Stimulated activated CD4-positive, alpha-beta T cell treated with anti-CD3 and anti-CD28 coated beads, Interleukin-2, amount 100 ng/mL, for 4 hours (primary cell): ENCODE data around the gene WAC.
"Not testable (repeated sequence)": the region's sequence is repeated elsewhere in the genome, so short reads cannot be mapped to it uniquely, and the experiment has no call there.

Source experiments
- DNase-seq: peaks from one replicate; pipeline ENCODE4 v3.0.0-alpha.2; 2020; ENCODE audit warnings: low read depth

WAC gene

GRCh38 chr10:28569506-28570159, 36.7 kb downstream of the WAC start:
- DNase-seq = no peak

DNA sequence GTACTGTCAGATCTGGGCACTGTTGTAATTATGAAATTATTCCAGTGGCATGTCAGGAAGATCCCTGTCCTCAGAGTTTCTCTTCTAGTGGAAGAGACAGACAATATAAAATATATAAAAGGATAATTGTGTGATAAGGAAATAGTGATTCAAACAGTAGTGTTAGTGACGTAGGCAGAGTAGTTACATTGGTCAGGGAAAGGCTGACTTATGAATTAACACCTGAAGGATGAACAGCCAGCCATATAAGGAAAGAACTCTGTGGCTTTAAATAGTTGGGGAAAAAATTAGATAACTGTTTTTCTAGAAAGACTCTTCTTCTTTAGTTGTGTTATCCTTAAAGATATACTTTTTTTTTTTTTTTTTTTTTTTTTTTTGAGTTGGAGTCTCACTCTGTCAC, 37.7 kb downstream of the WAC start:
- no peak for DNase-seq

DNA sequence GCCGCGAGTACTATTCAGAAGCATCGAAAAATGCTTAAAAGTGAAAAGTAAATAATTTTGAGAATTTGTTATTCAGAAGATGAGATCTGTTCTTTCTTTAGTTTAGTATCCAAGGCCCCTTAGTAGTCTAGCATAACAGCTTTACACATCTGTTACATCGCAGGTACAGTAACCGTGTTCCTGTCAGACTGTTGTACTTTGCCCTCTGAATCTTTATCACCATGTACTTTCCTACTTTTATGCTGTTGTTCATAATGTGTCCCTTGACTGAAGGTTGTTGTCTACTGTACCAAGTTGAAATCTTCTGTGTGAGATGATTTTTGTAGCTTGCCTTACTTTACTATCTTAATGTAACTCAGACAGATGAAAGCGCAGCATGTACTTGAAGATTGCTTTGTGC, 38.3 kb downstream of the WAC start:
- no peak for DNase-seq

GRCh38 chr10:28574214-28574613, 41.3 kb downstream of the WAC start:
- not testable (repeated sequence) for DNase-seq

GRCh38 chr10:28575852-28576251, 42.9 kb downstream of the WAC start:
- DNase-seq = no peak

DNA sequence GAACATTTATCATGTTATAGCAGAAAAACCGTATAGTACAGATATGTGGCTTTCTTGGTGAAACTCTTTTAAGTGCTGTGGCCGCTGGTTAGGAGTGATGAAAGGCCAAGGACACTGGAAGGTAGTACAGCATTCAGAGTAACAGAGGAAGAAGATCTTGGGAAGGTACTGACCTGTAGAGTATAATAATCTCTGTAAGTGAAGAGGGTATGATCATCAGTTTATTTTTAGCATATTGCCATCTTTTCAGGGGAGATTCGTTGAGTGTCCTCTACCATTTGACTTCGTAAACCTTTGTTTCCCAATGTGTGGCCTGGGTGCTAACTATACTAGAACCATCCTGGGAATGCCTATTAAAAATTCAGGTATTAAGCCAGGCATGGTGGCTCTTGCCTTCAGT, 44.6 kb downstream of the WAC start:
- no peak for DNase-seq

GRCh38 chr10:28578454-28578853, 45.5 kb downstream of the WAC start:
- no peak for DNase-seq

- no peak for DNase-seq
Observed at GRCh38 chr10:28580825-28581224, 47.9 kb downstream of the WAC start.

DNA sequence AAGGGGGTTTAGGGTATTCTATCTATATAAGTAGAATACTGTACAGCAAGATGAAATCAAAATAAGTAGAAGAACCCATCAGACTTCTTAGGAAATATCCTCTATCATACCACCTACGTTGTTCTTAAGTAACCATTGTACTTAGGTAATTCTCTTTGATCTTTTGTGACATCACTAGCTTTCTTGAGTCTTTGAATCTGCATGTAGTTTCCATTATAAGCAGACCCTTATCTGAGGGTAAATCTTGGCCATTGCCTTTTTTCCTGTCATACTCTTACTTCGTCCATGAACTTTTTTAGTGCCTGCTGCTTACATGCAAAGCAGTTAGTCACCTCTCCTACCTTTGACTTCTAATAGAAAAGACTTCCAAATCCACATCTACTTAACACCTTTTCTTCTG, 49.0 kb downstream of the WAC start:
- DNase-seq = no peak

DNA sequence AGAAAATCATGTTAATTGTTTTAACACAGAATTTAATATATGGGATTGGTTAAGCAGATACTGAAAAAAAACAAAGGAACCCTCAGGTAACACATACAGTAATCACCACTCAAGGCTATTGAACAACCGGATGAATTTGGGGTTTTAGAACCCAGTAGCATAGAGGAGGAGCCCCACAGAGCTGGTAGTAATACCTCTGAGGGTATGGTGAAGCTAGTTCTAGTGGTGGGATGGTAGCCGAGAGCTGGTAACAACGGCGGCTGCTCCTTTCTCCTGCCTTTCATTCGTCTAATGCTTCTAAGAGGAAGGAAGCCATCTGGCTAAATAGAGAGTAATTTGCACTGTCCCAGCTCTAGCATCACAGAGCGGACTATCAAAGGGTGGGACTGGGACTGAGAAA, 52.2 kb downstream of the WAC start:
- DNase-seq = no peak

GRCh38 chr10:28586176-28586575, 53.3 kb downstream of the WAC start:
- no peak for DNase-seq

DNA sequence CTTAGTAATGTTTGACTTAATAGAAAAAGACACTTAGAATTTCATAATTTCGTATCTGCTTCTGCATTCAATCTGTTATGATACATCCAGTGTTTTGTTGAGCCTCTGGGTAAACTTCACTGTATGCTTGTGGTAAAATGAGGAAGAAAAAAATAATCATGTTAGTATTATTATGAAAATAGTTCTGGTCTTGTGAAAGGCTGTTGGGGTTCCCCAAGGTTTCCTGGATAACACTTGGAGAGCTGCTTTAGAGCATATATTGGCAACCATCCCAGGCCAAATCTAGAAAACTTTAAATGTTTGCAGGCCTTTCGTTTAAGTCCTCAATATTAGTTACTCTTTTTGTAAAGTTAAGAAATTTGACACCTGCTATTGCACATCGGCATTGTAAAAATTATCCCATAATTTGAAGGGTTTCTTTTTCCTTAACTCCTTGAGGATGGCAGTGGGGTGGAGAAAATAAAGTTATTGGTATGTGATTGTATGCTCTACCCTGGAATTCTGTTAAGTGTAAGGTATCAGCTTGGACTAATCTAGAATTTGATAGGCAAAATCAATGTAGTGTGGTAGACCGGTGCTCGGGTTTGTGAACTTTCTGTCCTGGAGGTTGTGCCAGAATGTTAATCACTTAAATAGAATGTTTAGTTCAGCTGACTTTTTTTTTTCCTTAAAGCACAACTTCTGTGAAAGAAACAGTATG, 54.5 kb downstream of the WAC start:
- no peak for DNase-seq

- DNase-seq = no peak
Observed at GRCh38 chr10:28587970-28588290, 55.0 kb downstream of the WAC start.

- DNase-seq = no peak
Observed at GRCh38 chr10:28592953-28593352, 60.0 kb downstream of the WAC start.

GRCh38 chr10:28593811-28594210, 60.9 kb downstream of the WAC start:
- DNase-seq = no peak

DNA sequence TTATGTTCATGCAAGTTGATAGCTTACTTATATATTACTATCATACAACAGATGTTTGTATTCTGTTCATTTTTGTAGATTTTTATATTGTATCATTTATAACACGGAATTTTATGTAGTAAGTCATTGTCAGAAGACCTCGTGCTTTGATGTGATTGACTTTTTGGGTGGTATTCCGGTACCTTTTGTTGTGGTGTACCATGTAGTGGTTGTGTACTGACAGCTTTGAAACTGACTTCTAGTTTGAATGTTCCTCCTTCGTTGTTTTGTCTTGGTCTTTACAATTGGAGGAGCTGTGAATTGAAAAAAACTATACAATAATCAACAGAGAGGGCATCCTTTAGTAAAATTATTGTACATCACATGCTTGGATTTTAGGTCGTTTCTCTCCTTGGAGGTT, 61.5 kb downstream of the WAC start:
- DNase-seq = no peak

- no peak for DNase-seq
Observed at GRCh38 chr10:28595613-28596012, 62.7 kb downstream of the WAC start.

- no peak for DNase-seq
Observed at GRCh38 chr10:28600056-28600455, 67.1 kb downstream of the WAC start.

DNA sequence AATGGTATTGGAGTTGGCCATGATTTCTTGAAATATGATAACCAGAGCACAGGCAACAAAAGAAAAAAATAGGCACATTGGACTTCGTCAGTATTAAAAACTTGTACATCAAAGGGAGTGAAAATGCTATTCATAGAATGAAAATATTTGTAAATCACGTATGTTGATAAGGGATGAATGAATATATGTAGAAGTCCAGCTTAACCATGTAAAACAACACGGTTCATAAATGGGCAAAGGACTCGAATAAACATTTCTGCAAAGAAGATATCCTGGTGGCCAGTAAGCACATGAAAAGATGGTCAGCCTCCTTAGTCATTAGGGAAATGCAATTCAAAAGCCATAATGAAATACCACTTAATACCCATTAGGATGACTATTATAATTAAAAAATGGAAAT, 68.1 kb downstream of the WAC start:
- no peak for DNase-seq

DNA sequence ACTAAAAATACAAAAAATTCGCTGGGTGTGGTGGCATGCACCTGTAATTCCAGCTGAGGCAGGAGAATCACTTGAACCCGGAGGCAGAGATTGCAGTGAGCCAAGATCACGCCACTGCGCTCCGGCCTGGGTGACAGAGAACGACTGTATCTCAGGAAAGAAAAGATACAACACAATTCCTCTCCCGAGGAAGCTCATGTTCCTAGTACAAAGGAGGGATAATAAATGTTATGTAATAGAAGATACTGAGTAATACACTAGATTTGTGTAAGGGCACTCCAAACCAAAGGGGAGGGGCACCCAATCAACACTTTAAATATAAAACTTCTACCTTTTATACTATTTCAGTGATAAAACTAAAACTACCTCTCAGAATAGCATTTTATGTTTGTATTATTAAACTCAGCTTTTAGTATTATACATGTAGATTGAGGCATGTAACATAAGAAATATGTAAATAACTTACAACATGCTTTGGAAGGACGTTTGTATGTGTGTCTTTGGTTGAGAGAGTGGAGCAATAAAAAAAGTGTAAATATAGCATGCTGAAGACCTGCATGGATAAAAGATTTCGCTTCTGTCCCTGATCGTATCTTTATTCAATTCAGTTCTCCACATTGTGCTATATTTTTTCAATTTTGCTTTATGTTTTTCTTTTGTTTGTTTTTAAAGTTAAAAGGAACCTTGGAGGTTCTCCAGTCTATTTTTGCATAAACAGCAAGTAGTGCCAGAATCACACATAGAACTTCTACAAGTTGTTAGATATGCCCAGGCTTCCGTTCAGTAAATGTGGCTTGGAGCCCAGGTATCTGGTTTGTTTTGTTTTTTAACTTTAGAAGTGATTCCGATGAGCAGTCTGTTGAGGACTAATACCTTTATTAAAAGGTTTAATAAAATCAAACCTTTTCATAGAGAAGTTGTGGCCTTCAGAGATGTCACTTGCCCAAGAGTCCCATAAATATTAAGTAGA, 71.9 kb downstream of the WAC start:
- DNase-seq = no peak

- DNase-seq = no peak
Observed at GRCh38 chr10:28606568-28606967, 73.7 kb downstream of the WAC start.

DNA sequence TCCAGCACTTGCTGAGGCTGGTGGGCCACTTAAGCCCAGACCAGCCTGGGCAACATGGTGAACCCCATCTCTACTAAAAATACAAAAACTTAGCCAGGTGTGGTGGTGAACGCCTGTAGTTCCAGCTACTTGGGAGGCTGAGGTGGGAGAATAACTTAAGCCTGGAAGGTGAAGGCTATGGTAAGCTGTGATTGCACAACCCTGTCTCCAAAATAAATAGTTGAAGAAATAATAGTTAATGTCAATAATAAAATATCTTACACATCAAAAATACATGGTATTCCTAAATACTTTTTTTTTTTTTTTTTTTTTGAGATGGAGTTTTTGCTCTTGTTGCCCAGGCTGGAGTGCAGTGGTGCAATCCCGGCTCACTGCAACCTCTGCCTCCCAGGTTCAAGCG, 76.7 kb downstream of the WAC start:
- DNase-seq = not testable (repeated sequence)

GRCh38 chr10:28612877-28613276, 80.0 kb downstream of the WAC start:
- no peak for DNase-seq
